ENCODE measurements around the gene ESYT2. TPM values are rescaled to one million over a fixed set of nuclear protein-coding genes. Genes with fewer than 3 reads are reported as not detected.

The ESYT2 gene
- total RNA-seq, 1 experiment from 2014 or later = 37.5 TPM

GRCh38 chr7:158786898-158787297, 42.4 kb downstream of the ESYT2 start:
- no TSS peak for BruUV-seq (replicated peaks)
- Histone ChIP-seq H3K27me3 (replicated peaks; ENCODE audit: insufficient read depth, low read depth, low read length, poor library complexity) (no peaks in the 10 kb centered on the region), H3K36me3 (ENCODE audit: insufficient read depth, low read length, poor library complexity, severe bottlenecking) (peaks cover 4% of the 10 kb centered on the region), H3K4me1 (ENCODE audit: insufficient read depth, low read length, poor library complexity, severe bottlenecking) (no peaks in the 10 kb centered on the region), H3K27ac (ENCODE audit: low read depth, low read length, poor library complexity, severe bottlenecking) (no peak overlapping the region), H3K4me3 (ENCODE audit: low read depth, low read length, poor library complexity, severe bottlenecking) (no peak overlapping the region), H3K9me3 (ENCODE audit: low read depth, low read length, poor library complexity, severe bottlenecking) (no peaks in the 10 kb centered on the region)
- CTCF ChIA-PET = no interaction called here
- intact Hi-C loops (cut with micrococcal nuclease; ENCODE audit: unreplicated experiment) = no loop called here
- POLR2A ChIA-PET (ENCODE audit: low non-redundant PET) = no interaction called here
- no peak for DNase-seq (ENCODE audit: low spot score)
- TF ChIP-seq CTCF (conservative IDR thresholded peaks at IDR 0.05; ENCODE audit: low read depth, low read length) (no peak), EZH2 (IDR thresholded peaks at IDR 0.05; ENCODE audit: borderline replicate concordance, low read depth, low read length, poor library complexity, severe bottlenecking) (no peak)

- H3K4me3 ChIP-seq (ENCODE audit: low read depth, low read length, poor library complexity, severe bottlenecking) = no peak overlapping the region
- H3K9me3 ChIP-seq (ENCODE audit: low read depth, low read length, poor library complexity, severe bottlenecking) = no peaks in the 10 kb centered on the region
- CTCF ChIA-PET = no interaction called here
- H3K36me3 ChIP-seq (ENCODE audit: insufficient read depth, low read length, poor library complexity, severe bottlenecking) = peaks cover 18% of the 10 kb centered on the region
- no TSS peak for BruUV-seq (replicated peaks)
- POLR2A ChIA-PET (ENCODE audit: low non-redundant PET) = no interaction called here
- no peaks in the 10 kb centered on the region for H3K27me3 ChIP-seq (replicated peaks; ENCODE audit: insufficient read depth, low read depth, low read length, poor library complexity)
- TF ChIP-seq CTCF (conservative IDR thresholded peaks at IDR 0.05; ENCODE audit: low read depth, low read length) = no peak
- no peak for TF ChIP-seq EZH2 (IDR thresholded peaks at IDR 0.05; ENCODE audit: borderline replicate concordance, low read depth, low read length, poor library complexity, severe bottlenecking)
- no peaks in the 10 kb centered on the region for H3K4me1 ChIP-seq (ENCODE audit: insufficient read depth, low read length, poor library complexity, severe bottlenecking)
- no peak overlapping the region for H3K27ac ChIP-seq (ENCODE audit: low read depth, low read length, poor library complexity, severe bottlenecking)
- DNase-seq (ENCODE audit: low spot score) = no peak
- intact Hi-C loops (cut with micrococcal nuclease; ENCODE audit: unreplicated experiment) = no loop called here
These were observed 45.0 kb downstream of the ESYT2 start for GRCh38 chr7:158784270-158784669.

GRCh38 chr7:158783595-158783994, 45.7 kb downstream of the ESYT2 start:
- BruUV-seq (replicated peaks) = no TSS peak
- peaks cover 18% of the 10 kb centered on the region for H3K36me3 ChIP-seq (ENCODE audit: insufficient read depth, low read length, poor library complexity, severe bottlenecking)

More at GRCh38 chr7:158783595-158783994, 45.7 kb downstream of the ESYT2 start:
- no peaks in the 10 kb centered on the region for H3K9me3 ChIP-seq (ENCODE audit: low read depth, low read length, poor library complexity, severe bottlenecking)
- H3K27ac ChIP-seq (ENCODE audit: low read depth, low read length, poor library complexity, severe bottlenecking) = no peak overlapping the region
- H3K27me3 ChIP-seq (replicated peaks; ENCODE audit: insufficient read depth, low read depth, low read length, poor library complexity) = no peaks in the 10 kb centered on the region
- intact Hi-C loops (cut with micrococcal nuclease; ENCODE audit: unreplicated experiment) = no loop called here
- no peak for DNase-seq (ENCODE audit: low spot score)
- H3K4me1 ChIP-seq (ENCODE audit: insufficient read depth, low read length, poor library complexity, severe bottlenecking) = no peaks in the 10 kb centered on the region
- no peak for TF ChIP-seq EZH2 (IDR thresholded peaks at IDR 0.05; ENCODE audit: borderline replicate concordance, low read depth, low read length, poor library complexity, severe bottlenecking)
- TF ChIP-seq CTCF (conservative IDR thresholded peaks at IDR 0.05; ENCODE audit: low read depth, low read length) = no peak
- ChIA-PET CTCF (no interaction called here), POLR2A (ENCODE audit: low non-redundant PET) (no interaction called here)
- H3K4me3 ChIP-seq (ENCODE audit: low read depth, low read length, poor library complexity, severe bottlenecking) = no peak overlapping the region

Measured in A673 (cell line).